ENCODE measurements around the gene FAM217B. TPM values are rescaled to one million over a fixed set of nuclear protein-coding genes. Genes with fewer than 3 reads are reported as not detected.

The FAM217B gene
- total and polyA plus RNA-seq, 2 donors (not counting 3 experiments of a cell fraction or from before 2014, with no cell fraction given) = 2.7 to 8.2 TPM

DNA sequence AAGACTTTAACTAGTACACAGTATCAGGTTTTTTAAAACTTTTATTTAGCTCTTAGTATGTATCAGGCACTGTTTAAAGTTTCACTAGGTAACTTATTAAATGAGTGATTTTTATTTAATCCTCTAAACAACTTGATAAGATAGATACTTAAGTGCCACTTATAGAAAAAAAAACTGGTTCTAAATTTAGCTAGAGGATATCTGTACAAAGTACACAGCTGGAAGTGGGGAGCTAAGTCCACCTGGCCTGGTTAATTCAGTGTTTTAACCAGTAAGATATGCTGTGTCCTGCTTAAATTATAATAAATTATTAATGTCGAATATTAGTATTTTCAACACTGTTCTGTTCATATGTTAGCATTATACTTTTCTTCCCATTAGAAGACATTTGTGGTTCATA is 44.3 kb upstream of the FAM217B start:
- H3K27me3 ChIP-seq (ENCODE audit: control insufficient read depth in 2 of 2, insufficient read depth in 2 of 2, low read length in 2 of 2) = no peaks in the 10 kb centered on the region
- dilution Hi-C loops (cut with MboI; ENCODE audit: extremely low pct_ligation_motif_present, low sequenced_read_pairs) = no loop called here
- ChIA-PET CTCF (no interaction called here), POLR2A (no interaction called here)
- no peak overlapping the region for H3K4me3 ChIP-seq (replicated peaks in 1 of 3; ENCODE audit: insufficient read depth in 1 of 3, low read depth in 1 of 3, low read length in 3 of 3)
- DNase-seq (ENCODE audit: low read depth, low spot score) = no peak
- intact Hi-C loops (cut with micrococcal nuclease) = no loop called here
- TF ChIP-seq, protein P1, sequence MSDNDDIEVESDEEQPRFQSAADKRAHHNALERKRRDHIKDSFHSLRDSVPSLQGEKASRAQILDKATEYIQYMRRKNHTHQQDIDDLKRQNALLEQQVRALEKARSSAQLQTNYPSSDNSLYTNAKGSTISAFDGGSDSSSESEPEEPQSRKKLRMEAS (IDR thresholded peaks at IDR 0.05; ENCODE audit: insufficient read depth, insufficient read length) = no peak
- no peak for TF ChIP-seq POLR2A (IDR thresholded peaks at IDR 0.05; ENCODE audit: low read depth, low read length)
- H3K9me1 ChIP-seq (replicated peaks; ENCODE audit: control insufficient read depth, extremely low read depth, insufficient read depth, low read length) = no peaks in the 10 kb centered on the region
- no peaks in the 10 kb centered on the region for H4K20me1 ChIP-seq (replicated peaks; ENCODE audit: control insufficient read depth, extremely low read depth, insufficient read depth, low read length)
- no peaks in the 10 kb centered on the region for H3K79me2 ChIP-seq (ENCODE audit: control insufficient read depth, insufficient read depth, low read length)
- H3K9me3 ChIP-seq (replicated peaks; ENCODE audit: control insufficient read depth, insufficient read depth, low read length) = no peaks in the 10 kb centered on the region
- H3K9ac ChIP-seq (replicated peaks; ENCODE audit: extremely low read depth, insufficient read depth, low read length) = no peak overlapping the region
- no peak overlapping the region for H3K4me2 ChIP-seq (ENCODE audit: insufficient read depth, low read length)
- H3K27ac ChIP-seq (ENCODE audit: insufficient read depth, low read depth, low read length) = no peak overlapping the region
- no peaks in the 10 kb centered on the region for H3K4me1 ChIP-seq (ENCODE audit: control insufficient read depth, extremely low read depth, insufficient read depth, low read length)
- H2AFZ ChIP-seq (ENCODE audit: low read depth, low read length) = no peak overlapping the region
- FAIRE-seq = no peak
- no TSS peak for BruUV-seq (replicated peaks)
- H3K36me3 ChIP-seq (ENCODE audit: control insufficient read depth in 2 of 2, extremely low read depth in 1 of 2, insufficient read depth in 2 of 2, low read length in 2 of 2) = no peaks in the 10 kb centered on the region

DNA sequence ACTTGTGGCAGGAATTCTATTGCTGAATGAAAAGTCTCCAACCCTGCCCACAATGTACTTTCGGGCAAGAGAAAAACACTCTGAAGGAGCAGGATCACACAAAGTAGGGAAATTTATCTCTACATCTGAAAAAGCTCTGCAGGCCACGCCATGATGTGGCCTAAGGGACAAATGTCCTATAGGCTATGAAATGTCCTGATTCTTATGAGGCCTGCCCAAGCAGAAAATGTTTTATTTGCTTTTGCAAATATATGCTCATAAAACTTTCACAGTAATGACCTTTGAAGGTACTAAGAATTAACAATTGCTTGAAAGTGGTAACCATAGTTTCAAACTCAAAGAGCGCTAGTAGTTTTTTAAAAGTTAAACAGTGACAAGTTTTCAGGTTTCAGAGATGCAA is 37.7 kb upstream of the FAM217B start:
- POLR2A ChIA-PET = no interaction called here
- Histone ChIP-seq H3K9ac (replicated peaks; ENCODE audit: extremely low read depth, insufficient read depth, low read length) (no peak overlapping the region), H3K27me3 (ENCODE audit: control insufficient read depth in 2 of 2, insufficient read depth in 2 of 2, low read length in 2 of 2) (no peaks in the 10 kb centered on the region), H3K79me2 (ENCODE audit: control insufficient read depth, insufficient read depth, low read length) (no peaks in the 10 kb centered on the region), H4K20me1 (replicated peaks; ENCODE audit: control insufficient read depth, extremely low read depth, insufficient read depth, low read length) (no peaks in the 10 kb centered on the region), H3K27ac (ENCODE audit: insufficient read depth, low read depth, low read length) (no peak overlapping the region), H3K9me1 (replicated peaks; ENCODE audit: control insufficient read depth, extremely low read depth, insufficient read depth, low read length) (no peaks in the 10 kb centered on the region), H3K4me3 (replicated peaks in 1 of 3; ENCODE audit: insufficient read depth in 1 of 3, low read depth in 1 of 3, low read length in 3 of 3) (no peak overlapping the region), H3K36me3 (ENCODE audit: control insufficient read depth in 2 of 2, extremely low read depth in 1 of 2, insufficient read depth in 2 of 2, low read length in 2 of 2) (no peaks in the 10 kb centered on the region), H2AFZ (ENCODE audit: low read depth, low read length) (no peak overlapping the region), H3K9me3 (replicated peaks; ENCODE audit: control insufficient read depth, insufficient read depth, low read length) (no peaks in the 10 kb centered on the region), H3K4me2 (ENCODE audit: insufficient read depth, low read length) (no peak overlapping the region), H3K4me1 (ENCODE audit: control insufficient read depth, extremely low read depth, insufficient read depth, low read length) (no peaks in the 10 kb centered on the region)
- DNase-seq (ENCODE audit: low read depth, low spot score) (no peak), FAIRE-seq (no peak)
- intact Hi-C loops (cut with micrococcal nuclease) (no loop called here), dilution Hi-C loops (cut with MboI; ENCODE audit: extremely low pct_ligation_motif_present, low sequenced_read_pairs) (no loop called here)
- CTCF ChIA-PET = no interaction called here
- TF ChIP-seq FOS (IDR thresholded peaks at IDR 0.05; ENCODE audit: borderline replicate concordance, insufficient read depth, low read length) = no peak
- TF ChIP-seq POLR2A (IDR thresholded peaks at IDR 0.05; ENCODE audit: low read depth, low read length) = no peak
- TF ChIP-seq EZH2 (IDR thresholded peaks at IDR 0.05; ENCODE audit: borderline replicate concordance, low read depth, low read length, severe bottlenecking) = no peak
- no peak for TF ChIP-seq POLR2AphosphoS5 (IDR thresholded peaks at IDR 0.05; ENCODE audit: insufficient read depth, low read depth, low read length)
- TF ChIP-seq GATA2 (IDR thresholded peaks at IDR 0.05; ENCODE audit: insufficient read depth, insufficient read length, low read depth, low read length) = no peak
- TF ChIP-seq, protein P2, sequence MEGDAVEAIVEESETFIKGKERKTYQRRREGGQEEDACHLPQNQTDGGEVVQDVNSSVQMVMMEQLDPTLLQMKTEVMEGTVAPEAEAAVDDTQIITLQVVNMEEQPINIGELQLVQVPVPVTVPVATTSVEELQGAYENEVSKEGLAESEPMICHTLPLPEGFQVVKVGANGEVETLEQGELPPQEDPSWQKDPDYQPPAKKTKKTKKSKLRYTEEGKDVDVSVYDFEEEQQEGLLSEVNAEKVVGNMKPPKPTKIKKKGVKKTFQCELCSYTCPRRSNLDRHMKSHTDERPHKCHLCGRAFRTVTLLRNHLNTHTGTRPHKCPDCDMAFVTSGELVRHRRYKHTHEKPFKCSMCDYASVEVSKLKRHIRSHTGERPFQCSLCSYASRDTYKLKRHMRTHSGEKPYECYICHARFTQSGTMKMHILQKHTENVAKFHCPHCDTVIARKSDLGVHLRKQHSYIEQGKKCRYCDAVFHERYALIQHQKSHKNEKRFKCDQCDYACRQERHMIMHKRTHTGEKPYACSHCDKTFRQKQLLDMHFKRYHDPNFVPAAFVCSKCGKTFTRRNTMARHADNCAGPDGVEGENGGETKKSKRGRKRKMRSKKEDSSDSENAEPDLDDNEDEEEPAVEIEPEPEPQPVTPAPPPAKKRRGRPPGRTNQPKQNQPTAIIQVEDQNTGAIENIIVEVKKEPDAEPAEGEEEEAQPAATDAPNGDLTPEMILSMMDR (IDR thresholded peaks at IDR 0.05; ENCODE audit: extremely low read depth in 1 of 2, insufficient read depth in 1 of 2, low read depth in 1 of 2, low read length in 2 of 2) = no peak
- no peak for TF ChIP-seq MYC (IDR thresholded peaks at IDR 0.05; ENCODE audit: low read depth, low read length)
- TF ChIP-seq JUN (IDR thresholded peaks at IDR 0.05; ENCODE audit: borderline replicate concordance, insufficient read depth, insufficient read length, low read depth) = no peak
- TF ChIP-seq, protein P1 (IDR thresholded peaks at IDR 0.05; ENCODE audit: insufficient read depth, insufficient read length) = no peak
- no TSS peak for BruUV-seq (replicated peaks)

Measured in endothelial cell of umbilical vein (primary cell).